Stimulated activated naive CD8-positive, alpha-beta T cell treated with anti-CD3 and anti-CD28 coated beads, Interleukin-15, amount 100 ng/mL, for 72 hours (primary cell): ENCODE data around the gene SLC52A3.
A peak's percentile ranks its signal among the peaks of the same experiment; 100 is the strongest.

Experiments
- ATAC-seq: fragments of 150-1000 bp; cut with Tn5 transposase; 2 replicates; pipeline ENCODE4 v1.10.0; 2021; ENCODE audit warnings: mild to moderate bottlenecking, moderate library complexity
- DNase-seq, 2 donors: peaks; one replicate each; pipeline ENCODE4 v3.0.0; 2021 to 2022
- H3K27ac Mint-ChIP-seq, 2 donors: one replicate each; pipeline ENCODE4 v1.8.0; 2022; ENCODE audit warnings: mild to moderate bottlenecking in 2 of 2, mixed read lengths in 2 of 2, moderate library complexity in 2 of 2
- H3K27me3 Mint-ChIP-seq: one replicate; pipeline ENCODE4 v1.8.0; 2022; ENCODE audit warnings: mixed read lengths
- H3K4me1 Mint-ChIP-seq: one replicate; pipeline ENCODE4 v1.8.0; 2022; ENCODE audit warnings: mild to moderate bottlenecking, mixed read lengths
- H3K4me3 Mint-ChIP-seq, 2 donors: one replicate each; pipeline ENCODE4 v1.8.0; 2022; ENCODE audit warnings: mild to moderate bottlenecking in 2 of 2, mixed read lengths in 2 of 2, moderate library complexity in 1 of 2
- H3K9me3 Mint-ChIP-seq, 2 donors: one replicate each; pipeline ENCODE4 v1.8.0; 2022; ENCODE audit warnings: mixed read lengths in 2 of 2

SLC52A3 gene

DNA sequence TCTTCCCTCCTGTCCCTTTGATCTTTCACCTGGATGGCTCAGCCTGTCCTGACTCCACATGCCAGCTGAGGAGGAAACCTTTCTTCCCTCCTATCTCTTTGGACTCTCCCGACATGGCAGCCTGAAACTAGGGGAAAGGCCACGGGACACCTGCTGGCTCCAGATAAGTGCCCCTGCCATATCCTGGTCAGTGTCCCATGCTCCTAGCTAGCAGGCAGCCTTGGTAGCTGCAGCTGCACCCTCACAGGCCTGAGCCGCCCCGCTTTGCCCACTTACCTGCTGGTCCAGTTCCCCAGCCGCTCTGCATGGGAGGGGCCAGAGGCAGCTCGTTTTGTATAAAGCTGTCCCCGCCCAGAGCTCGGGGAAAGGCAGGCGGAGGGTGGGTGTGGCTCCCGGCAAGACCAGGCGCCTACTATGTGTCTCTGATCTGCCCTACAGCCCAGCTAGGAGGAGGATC is 7.4 kb upstream of the SLC52A3 start:
- no peak for ATAC-seq
- DNase-seq, result no peak
- Mint-ChIP-seq H3K4me1 (no peaks in the 10 kb centered on the region), H3K9me3 (no peaks in the 10 kb centered on the region), H3K4me3 (no peak overlapping the region), H3K27me3 (no peaks in the 10 kb centered on the region), H3K27ac (no peak overlapping the region)

DNA sequence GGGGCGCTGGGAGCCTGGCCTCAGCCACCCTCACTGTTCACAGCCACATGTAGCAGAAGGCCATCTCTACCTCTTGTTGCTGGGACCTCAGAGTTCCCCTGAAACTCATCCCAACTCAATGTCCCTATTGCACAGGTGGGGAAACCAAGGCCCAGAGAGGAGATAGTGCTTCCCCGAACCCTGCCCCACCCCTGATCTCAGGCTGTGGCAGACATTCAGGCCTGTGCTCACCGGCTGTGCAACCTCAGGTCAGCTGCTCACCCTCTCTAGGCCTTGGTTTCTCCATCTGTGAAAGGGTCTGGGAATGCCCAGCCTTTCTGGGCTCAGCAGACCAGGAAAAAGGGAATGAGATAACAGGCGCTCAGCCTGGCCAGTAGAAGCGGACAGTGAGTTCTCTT is 6.4 kb upstream of the SLC52A3 start:
- no peak for ATAC-seq
- Mint-ChIP-seq H3K27ac (no peak overlapping the region), H3K4me1 (no peaks in the 10 kb centered on the region), H3K4me3 (no peak overlapping the region), H3K27me3 (no peaks in the 10 kb centered on the region), H3K9me3 (no peaks in the 10 kb centered on the region)
- DNase-seq, result no peak

DNA sequence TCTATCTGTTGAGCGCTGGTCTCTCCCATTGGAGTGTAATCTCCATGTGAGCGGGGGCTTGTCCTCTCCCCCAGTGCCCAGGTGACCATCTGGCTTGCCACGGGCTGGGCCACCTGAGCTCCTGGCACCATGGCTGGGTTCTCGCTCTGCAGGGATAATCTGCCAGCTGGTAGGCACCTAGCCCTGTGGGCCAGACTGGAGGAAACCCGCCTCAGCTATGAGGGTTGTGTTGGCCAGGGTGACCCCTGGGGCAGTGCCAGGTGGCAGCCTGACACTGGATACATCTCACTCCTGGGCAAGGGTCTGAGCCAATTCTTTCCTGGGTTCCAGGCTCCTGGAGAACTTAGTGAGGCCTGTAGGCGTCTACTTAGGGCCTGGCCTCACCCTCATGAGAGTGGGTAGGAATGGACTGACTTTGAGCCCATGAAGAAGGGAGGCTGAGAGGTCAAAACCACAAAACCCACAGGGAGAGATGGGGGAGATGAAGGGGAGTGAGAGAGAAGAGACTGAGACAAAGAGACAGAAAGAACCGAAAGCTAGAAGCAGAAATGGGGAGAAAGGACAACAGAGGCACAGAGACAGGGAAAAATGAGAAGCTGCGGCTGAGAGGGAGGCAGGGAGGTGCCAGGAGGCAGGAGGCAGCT is 5.8 kb upstream of the SLC52A3 start:
- no peaks in the 10 kb centered on the region for H3K4me1 Mint-ChIP-seq
- ATAC-seq (no peak), DNase-seq (no peak)
- H3K27me3 Mint-ChIP-seq, result no peaks in the 10 kb centered on the region
- no peaks in the 10 kb centered on the region for H3K9me3 Mint-ChIP-seq
- no peak overlapping the region for H3K4me3 Mint-ChIP-seq
- H3K27ac Mint-ChIP-seq, result no peak overlapping the region

DNA sequence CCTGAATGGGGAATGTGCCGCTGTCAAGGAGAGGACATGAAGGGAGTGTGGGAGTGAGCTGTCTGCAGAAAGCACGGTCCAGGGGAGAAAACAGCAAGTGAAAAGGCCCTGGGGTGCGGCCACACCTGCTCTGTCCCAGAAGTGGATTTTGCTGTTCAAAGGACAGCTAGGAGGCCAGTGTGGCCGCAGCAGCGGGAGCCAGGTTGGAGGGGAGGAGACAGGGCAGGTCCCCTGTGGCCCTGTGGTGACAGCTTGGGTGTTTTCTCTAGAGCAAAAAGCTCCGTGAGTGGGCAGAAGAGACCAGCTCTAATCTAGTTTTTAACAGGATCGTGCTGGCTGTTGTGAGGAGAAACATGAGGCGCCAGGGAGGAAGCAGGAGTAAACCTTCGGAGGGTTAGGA is 4.5 kb upstream of the SLC52A3 start:
- no peak overlapping the region for H3K4me3 Mint-ChIP-seq
- no peaks in the 10 kb centered on the region for H3K9me3 Mint-ChIP-seq
- DNase-seq (no peak), ATAC-seq (no peak)
- no peaks in the 10 kb centered on the region for H3K4me1 Mint-ChIP-seq
- H3K27ac Mint-ChIP-seq, result no peak overlapping the region
- H3K27me3 Mint-ChIP-seq, result peaks cover 5% of the 10 kb centered on the region

DNA sequence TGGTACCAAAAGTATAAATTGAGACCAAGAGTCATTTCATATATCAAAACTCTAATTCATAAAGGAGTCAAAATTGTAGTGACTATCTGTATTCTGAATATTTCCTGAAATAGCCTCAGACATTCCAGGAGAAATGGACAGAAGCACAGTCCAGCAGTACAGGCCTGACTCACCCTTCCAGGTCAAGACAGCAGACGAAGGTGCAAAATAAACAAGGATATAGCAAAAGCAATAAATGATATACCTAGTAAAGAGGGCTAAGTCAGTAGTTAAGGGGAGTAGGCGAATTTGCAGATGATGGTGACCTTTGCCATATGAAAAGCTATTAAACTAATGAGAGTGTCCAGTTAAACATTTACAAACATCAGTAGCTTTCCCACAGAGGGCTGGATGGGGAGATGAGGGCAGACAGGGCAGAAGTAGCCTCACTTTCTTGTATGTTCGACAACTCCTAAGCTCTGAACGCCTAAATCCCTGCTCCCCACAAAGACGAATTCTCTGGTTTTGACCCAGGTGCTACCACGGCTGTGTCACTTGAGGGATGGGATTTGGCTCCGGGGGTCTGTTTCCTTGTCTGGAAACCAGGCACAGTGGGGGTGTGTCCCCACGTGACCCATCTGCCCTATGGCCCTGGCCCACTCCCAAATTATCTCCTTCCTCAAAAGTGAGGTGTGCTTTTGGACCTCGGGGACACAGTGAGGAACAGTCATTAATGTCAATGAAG is 3.6 kb upstream of the SLC52A3 start:
- no peak for DNase-seq
- ATAC-seq, result no peak
- Mint-ChIP-seq H3K27ac (no peak overlapping the region), H3K4me1 (no peaks in the 10 kb centered on the region), H3K27me3 (peaks cover 5% of the 10 kb centered on the region), H3K4me3 (no peak overlapping the region), H3K9me3 (no peaks in the 10 kb centered on the region)

DNA sequence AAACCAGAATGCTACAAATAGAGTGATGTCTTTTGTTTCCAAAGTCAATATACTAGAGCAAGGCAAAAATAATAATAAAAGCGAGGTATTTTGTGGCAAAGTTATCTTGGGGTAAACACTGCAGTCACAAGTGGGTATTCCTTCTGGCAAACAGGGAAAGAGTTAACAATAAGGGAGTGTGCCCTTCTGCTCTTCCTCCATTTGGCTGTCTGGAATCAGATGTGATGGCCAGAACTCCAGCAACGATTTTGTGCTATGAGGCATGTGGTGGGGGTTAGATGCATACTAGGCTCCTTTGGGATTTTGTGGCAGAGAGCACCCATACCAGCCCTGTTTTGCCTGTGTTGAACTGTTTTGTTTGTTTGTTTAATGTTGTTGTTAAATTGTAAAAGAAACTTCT is 2.4 kb upstream of the SLC52A3 start:
- no peak overlapping the region for H3K27ac Mint-ChIP-seq
- ATAC-seq, result no peak
- peaks cover 5% of the 10 kb centered on the region for H3K27me3 Mint-ChIP-seq
- no peak overlapping the region for H3K4me3 Mint-ChIP-seq
- DNase-seq, result no peak
- H3K9me3 Mint-ChIP-seq, result no peaks in the 10 kb centered on the region
- H3K4me1 Mint-ChIP-seq, result no peaks in the 10 kb centered on the region

DNA sequence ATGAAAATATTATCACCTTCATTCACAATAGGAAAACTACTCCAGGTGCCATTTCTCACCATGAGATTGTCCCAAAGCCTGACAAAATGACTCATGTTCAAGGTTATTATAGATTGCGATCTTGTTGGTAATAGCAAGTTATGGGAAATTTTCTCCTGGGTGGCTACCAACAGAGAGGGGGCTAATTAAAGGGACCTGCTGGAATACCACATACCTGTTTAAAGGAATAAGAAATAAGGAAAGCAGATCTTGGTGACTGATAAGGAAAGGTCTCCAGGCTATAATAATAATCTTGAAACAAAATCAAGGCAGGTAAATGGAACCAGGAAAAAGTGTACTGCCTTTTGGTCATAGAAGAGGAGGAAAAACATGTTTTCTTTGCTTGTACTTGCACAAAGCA is 1.4 kb downstream of the SLC52A3 start:
- ATAC-seq, result no peak
- H3K4me1 Mint-ChIP-seq, result peaks cover 12% of the 10 kb centered on the region
- H3K27ac Mint-ChIP-seq, result no peak overlapping the region
- peaks cover 5% of the 10 kb centered on the region for H3K27me3 Mint-ChIP-seq
- H3K4me3 Mint-ChIP-seq, result no peak overlapping the region
- H3K9me3 Mint-ChIP-seq, result no peaks in the 10 kb centered on the region
- no peak for DNase-seq

DNA sequence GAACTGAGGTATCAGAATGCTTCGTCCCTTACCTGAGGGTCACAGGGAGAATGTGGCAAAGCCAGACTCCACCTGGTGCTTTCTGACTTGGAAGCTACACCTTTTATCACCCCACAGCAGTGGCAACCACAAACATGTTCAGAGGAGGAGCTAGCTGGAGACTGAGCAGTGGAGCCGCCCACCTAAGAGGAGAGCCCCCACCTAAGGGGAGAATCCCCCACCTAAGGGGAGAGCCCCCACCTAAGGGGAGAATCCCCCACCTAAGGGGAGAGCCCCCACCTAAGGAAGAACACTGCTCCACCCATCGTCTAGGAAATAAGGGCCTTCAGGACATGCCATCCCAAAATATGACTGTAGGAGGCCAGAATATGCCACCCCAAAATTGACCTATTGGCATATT is 4.0 kb downstream of the SLC52A3 start:
- no peak overlapping the region for H3K4me3 Mint-ChIP-seq
- H3K27me3 Mint-ChIP-seq, result peaks cover 5% of the 10 kb centered on the region
- H3K27ac Mint-ChIP-seq, result no peak overlapping the region
- DNase-seq (peak in 1 of 2 donors; percentile 74), ATAC-seq (peak; percentile 96)
- no peaks in the 10 kb centered on the region for H3K9me3 Mint-ChIP-seq
- H3K4me1 Mint-ChIP-seq, result peaks cover 20% of the 10 kb centered on the region

DNA sequence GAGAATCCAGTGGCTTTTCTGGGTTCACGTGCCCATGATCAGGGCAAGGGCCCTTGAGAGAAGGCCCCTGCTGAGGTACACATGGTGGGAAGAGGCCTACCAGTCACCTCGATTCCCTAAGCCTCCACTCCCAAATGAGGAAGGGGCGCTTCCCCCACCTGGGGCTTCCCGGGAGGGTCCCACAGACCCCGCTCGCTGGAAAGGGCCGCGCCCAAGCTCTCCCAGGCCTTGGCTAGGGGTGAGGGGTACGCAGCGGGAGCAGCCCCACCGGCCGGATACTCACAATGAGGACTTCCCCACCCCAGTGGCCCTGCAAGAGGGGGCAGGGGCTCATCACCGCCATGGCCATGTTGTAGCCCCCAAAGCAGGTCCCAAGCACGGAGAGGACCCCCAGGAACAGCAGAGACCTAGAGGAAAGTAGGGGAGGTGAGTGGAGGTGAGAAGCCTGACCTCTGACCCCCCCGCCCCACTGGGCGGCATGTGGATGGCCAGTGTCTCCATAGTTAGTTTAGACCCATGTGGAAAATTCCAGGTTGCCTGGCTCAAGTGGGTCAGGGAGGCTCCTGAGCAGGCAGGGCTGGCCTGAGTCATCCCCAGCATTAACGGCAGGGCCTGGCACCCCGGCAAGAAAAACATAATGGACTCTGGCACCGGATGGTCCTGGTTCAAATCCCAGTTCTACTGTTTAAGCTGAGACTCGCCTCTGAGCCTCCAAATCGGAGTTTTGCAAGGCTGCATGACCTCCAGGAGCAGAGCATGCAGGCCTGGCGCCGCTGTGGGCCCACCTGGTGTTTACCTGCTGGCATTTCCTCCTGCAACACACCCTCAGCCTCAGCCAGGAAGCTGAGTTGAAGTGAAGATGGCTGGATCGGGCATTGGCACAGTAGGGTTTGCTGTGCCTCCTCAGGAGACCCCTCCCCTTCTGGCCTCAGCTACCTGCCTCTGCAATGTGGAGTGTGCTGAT is 6.6 kb downstream of the SLC52A3 start:
- no peak overlapping the region for H3K27ac Mint-ChIP-seq
- H3K4me3 Mint-ChIP-seq, result no peak overlapping the region
- DNase-seq (no peak), ATAC-seq (no peak)
- no peaks in the 10 kb centered on the region for H3K9me3 Mint-ChIP-seq
- H3K27me3 Mint-ChIP-seq, result no peaks in the 10 kb centered on the region
- peaks cover 27% of the 10 kb centered on the region for H3K4me1 Mint-ChIP-seq

DNA sequence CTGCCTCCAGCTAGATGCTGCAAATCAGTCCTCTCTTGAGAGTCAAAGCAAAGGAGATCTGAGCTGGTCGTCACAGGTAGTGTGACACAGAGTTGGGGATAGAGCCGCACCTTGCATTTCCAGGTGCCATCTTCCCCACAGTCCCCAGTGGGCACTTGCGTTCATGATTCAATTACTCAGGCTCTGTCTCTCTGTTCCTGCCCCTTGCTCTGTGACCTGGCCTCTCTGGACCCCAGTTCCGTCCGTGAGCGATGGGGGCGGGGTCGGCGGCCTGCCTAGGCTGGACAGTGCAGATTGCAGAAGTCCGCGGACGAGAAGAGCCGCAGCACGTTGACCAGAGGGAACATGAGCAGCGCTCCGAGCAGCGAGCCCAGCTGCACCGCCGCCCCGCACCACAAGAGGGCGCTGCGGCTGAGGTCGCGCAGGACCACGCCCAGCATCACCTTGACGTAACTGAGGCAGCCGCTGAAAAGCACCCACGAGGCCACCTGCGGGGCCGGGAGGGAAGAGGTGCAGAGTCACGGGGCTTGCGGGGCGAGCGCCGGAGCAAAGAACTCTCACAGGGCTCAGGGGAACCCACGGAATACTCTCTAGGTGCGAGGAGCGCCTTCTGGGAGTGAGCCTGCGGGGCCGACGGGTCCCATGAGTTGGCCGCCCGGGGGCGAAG is 7.4 kb downstream of the SLC52A3 start:
- no peaks in the 10 kb centered on the region for H3K9me3 Mint-ChIP-seq
- ATAC-seq (peak; percentile 27), DNase-seq (peak; percentile 37 to 45)
- H3K4me1 Mint-ChIP-seq, result peaks cover 33% of the 10 kb centered on the region
- H3K4me3 Mint-ChIP-seq, result no peak overlapping the region
- H3K27ac Mint-ChIP-seq, result no peak overlapping the region
- H3K27me3 Mint-ChIP-seq, result no peaks in the 10 kb centered on the region

DNA sequence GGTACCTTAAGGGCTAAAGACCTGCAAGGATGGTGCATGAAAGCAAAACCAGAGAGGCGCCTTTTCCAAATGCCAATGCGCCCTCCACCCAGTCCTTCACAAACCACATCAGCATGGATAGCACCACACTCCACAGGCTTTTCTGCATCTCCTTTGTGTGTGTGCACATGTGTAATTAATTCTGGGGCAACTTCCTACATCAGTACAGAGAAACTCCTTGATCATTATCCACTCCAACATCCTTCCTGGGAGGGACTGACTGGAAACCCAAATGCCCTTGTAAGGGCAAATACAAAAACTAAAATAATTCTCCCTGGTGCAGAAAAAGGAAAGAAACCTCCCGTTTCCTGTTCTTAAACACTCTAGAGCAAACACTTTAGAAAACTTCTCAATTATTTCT is 10.8 kb downstream of the SLC52A3 start:
- Mint-ChIP-seq H3K9me3 (no peaks in the 10 kb centered on the region), H3K27me3 (no peaks in the 10 kb centered on the region), H3K4me3 (no peak overlapping the region), H3K4me1 (peaks cover 40% of the 10 kb centered on the region), H3K27ac (no peak overlapping the region)
- ATAC-seq (no peak), DNase-seq (no peak)

DNA sequence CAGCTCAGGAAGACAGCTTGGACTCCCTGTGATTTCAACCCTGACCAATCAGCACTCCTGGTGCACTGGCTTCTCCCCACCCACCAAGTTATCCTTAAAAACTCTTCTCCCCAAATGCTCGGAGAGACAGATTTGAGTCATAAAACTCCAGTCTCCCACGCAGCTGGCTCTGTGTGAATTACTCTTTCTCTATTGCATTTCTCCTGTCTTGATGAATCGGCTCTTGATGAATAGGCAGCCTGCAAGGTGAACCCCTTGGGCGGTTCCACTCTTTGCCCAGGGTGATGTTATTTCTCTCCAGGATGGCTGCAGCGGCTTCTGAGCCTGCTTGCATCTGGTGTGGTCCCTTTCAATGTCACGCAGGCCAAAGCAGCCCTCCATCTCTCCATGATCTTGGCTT is 12.4 kb downstream of the SLC52A3 start:
- no peaks in the 10 kb centered on the region for H3K9me3 Mint-ChIP-seq
- H3K27me3 Mint-ChIP-seq, result no peaks in the 10 kb centered on the region
- H3K4me1 Mint-ChIP-seq, result peaks cover 36% of the 10 kb centered on the region
- no peak for ATAC-seq
- H3K27ac Mint-ChIP-seq, result no peak overlapping the region
- no peak overlapping the region for H3K4me3 Mint-ChIP-seq
- DNase-seq, result no peak

DNA sequence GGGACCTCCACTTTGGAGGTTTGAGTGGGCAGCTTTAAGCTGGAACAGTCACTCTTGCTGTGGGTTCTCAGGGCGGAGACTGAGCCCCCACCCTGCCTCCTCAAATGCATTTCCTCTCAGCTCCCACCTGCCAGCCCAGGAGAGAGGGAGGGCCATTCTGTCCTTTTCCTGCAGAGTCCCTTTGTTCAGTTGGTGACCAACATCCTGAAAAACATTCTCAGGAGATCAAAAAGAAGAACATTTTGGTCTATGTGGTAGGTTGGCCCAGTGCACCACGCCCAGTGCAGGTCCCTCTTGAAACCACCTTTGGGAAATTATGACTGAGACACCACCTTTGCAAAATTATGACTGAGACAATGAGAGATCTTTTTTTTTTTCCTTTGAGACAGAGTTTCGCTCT is 13.4 kb downstream of the SLC52A3 start:
- H3K4me1 Mint-ChIP-seq, result peaks cover 33% of the 10 kb centered on the region
- ATAC-seq (peak; percentile 78), DNase-seq (no peak)
- no peaks in the 10 kb centered on the region for H3K9me3 Mint-ChIP-seq
- H3K27me3 Mint-ChIP-seq, result no peaks in the 10 kb centered on the region
- H3K27ac Mint-ChIP-seq, result no peak overlapping the region
- no peak overlapping the region for H3K4me3 Mint-ChIP-seq

DNA sequence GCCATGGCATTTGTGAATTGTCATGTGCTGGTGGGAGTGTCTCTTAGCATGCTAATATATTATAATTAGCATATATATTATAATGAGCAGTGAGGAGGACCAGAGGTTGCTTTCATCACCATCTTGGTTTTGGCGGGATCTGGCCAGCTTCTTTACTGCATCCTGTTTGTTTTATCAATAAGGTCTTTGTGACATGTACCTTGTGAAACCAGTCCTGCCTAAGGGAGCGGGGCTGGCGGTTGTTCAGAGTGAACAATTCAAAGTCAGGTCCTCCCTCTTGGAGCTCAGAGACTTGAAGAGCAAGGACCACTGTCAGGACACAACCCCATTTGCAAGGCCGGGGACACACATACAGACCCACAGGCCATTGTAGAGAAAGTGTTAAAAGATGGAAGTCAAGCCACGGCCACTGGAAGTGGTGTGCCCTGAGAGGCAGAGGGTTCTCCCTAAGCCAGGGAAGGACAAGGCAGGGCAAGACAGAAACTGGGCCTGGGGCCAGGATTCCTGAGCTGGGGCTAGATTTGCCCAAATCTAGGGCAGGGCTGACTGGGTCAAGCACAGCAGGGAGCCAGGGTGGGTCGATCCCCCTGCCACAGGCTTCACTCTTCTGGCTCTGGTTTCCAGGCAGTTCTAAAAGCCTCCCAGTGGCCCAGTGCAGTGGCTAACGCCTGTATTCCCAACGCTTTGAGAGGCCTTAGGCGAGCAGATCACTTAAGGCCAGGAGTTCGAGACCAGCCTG is 14.2 kb downstream of the SLC52A3 start:
- no peaks in the 10 kb centered on the region for H3K9me3 Mint-ChIP-seq
- H3K4me3 Mint-ChIP-seq, result no peak overlapping the region
- no peak overlapping the region for H3K27ac Mint-ChIP-seq
- H3K27me3 Mint-ChIP-seq, result no peaks in the 10 kb centered on the region
- DNase-seq (no peak), ATAC-seq (no peak)
- H3K4me1 Mint-ChIP-seq, result peaks cover 33% of the 10 kb centered on the region

DNA sequence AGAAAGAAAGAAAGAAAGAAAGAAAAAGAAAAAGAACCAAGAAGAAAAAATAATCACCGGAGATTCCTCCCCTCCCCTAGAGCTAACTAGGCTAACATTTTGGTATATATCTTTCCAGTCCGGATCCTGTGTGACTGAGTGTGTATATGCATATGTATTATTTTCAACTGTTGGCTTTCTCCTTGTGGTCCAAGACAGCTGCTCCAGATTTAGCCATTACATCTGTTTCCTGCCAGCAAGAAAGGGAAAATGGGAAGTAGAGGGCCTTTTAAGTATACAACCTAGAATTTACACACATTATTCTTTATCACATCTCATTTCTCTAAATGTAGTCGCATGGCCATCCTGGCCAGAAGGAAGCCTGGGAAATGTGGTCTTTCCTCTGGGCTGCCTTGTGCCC is 15.2 kb downstream of the SLC52A3 start:
- DNase-seq (no peak), ATAC-seq (no peak)
- Mint-ChIP-seq H3K27ac (no peak overlapping the region), H3K4me1 (peaks cover 33% of the 10 kb centered on the region), H3K4me3 (no peak overlapping the region), H3K9me3 (no peaks in the 10 kb centered on the region), H3K27me3 (no peaks in the 10 kb centered on the region)
